Subcutaneous adipose tissue (tissue), 4 donors: Measurements from ENCODE around the gene DPP6. TPM values are rescaled to one million over a fixed set of nuclear protein-coding genes. Genes with fewer than 3 reads are reported as not detected.

ENCODE experiments used
- total RNA-seq, 4 donors: library from RNA; depleted of rRNA; stranded (reverse); fragments of >200 nt; gene quantifications; one replicate each; pipeline ENCODE4 v1.1.0, GENCODE V29; 2016
- TF ChIP-seq, protein P1 (sequence below): fragments of 450-650 bp; IDR thresholded peaks from one replicate; pipeline ENCODE4 v1.5.1; 2016; ENCODE audit warnings: low read depth, mild to moderate bottlenecking, control low read depth, antibody characterized with exemption, moderate library complexity

Gene DPP6
- total RNA-seq, 4 donors from 2014 or later: 0.19 to 2.0 (median 0.85) TPM; not detected in 1

DNA sequence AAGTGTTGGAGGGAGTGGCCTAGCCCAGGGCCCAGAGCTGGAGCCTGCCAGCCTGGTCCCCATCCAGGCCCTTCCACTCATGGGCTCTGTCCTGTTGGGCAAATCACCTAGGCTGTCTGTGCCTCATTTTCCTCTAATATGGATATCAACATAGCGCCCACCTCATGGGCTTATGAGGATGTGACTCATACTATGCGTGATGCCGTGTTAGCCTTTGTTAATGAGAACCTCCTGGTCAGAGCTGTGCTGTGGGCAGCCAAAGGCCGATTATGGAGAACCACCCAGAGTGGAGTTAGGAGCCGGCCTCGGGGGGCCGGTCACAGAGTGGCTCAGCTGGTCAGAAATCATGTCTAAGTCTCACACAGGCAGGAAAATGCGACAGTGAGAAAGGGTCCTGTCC, 644.4 kb downstream of the DPP6 start:
- TF ChIP-seq, protein P1, sequence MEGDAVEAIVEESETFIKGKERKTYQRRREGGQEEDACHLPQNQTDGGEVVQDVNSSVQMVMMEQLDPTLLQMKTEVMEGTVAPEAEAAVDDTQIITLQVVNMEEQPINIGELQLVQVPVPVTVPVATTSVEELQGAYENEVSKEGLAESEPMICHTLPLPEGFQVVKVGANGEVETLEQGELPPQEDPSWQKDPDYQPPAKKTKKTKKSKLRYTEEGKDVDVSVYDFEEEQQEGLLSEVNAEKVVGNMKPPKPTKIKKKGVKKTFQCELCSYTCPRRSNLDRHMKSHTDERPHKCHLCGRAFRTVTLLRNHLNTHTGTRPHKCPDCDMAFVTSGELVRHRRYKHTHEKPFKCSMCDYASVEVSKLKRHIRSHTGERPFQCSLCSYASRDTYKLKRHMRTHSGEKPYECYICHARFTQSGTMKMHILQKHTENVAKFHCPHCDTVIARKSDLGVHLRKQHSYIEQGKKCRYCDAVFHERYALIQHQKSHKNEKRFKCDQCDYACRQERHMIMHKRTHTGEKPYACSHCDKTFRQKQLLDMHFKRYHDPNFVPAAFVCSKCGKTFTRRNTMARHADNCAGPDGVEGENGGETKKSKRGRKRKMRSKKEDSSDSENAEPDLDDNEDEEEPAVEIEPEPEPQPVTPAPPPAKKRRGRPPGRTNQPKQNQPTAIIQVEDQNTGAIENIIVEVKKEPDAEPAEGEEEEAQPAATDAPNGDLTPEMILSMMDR: no peak

GRCh38 chr7:154698726-154699291, 646.6 kb downstream of the DPP6 start:
- TF ChIP-seq, protein P1: no peak

GRCh38 chr7:154699417-154699816, 647.2 kb downstream of the DPP6 start:
- TF ChIP-seq, protein P1: no peak

GRCh38 chr7:154709840-154710520, 657.8 kb downstream of the DPP6 start:
- TF ChIP-seq, protein P1: no peak

DNA sequence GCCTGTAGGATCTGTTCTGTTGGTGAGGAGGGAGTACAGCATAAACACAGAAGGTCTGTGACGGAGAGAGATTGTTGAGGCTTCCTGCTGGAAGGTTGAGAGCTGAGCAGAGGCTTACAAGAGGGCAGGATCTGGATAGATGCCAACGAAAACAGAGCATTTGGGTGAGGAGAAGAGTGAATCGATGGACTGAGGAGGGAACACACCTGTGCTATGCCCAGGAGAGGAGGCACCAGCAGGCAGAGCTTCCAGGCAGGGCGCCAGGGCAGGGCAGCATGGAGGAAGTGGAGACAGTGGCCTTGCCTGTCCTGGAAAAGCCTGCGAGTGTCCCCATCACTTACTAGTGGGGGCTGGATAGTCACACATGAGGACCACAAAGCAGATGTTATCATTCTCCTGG, 667.8 kb downstream of the DPP6 start:
- TF ChIP-seq, protein P1: no peak

GRCh38 chr7:154721086-154721485, 668.9 kb downstream of the DPP6 start:
- TF ChIP-seq, protein P1: no peak

- TF ChIP-seq, protein P1: no peak
Observed at GRCh38 chr7:154726368-154726767, 674.2 kb downstream of the DPP6 start.
